ENCODE results near the gene AKT3.
A peak's percentile ranks its signal among the peaks of the same experiment; 100 is the strongest.

Gene AKT3

DNA sequence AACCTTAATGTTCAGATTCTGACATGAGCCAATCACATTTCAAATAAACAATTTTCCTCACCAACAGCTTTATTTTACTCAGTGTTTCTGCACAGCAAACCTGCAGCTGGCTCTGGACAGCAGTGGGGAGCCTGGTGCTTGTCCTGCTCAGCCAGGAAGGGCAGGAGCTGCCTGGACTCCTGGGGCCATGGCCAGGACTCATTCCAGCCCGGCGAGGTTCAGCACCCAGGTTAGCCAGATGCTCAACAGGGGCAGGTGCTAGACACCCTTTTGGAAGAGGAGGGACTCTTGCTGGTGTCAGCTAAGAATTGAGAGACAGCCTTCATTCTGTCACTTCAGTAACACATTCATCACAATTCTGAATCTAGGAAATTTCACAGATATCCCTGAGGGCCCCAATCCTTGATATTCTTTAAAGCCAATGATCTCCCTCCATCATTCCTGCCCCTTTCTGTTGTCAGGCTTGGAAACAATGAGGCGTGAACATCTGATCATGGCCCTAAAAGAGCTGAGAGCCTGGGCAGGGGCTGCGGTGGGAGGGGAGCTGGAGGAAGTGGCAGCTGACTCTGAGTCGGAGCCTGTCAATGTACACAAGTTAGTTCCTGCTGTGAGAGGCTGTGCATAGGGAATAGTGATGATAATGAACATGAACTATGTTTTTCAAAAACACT, 342.9 kb downstream of the AKT3 start:
- no peak for DNase-seq (ENCODE audit: low read depth)

DNA sequence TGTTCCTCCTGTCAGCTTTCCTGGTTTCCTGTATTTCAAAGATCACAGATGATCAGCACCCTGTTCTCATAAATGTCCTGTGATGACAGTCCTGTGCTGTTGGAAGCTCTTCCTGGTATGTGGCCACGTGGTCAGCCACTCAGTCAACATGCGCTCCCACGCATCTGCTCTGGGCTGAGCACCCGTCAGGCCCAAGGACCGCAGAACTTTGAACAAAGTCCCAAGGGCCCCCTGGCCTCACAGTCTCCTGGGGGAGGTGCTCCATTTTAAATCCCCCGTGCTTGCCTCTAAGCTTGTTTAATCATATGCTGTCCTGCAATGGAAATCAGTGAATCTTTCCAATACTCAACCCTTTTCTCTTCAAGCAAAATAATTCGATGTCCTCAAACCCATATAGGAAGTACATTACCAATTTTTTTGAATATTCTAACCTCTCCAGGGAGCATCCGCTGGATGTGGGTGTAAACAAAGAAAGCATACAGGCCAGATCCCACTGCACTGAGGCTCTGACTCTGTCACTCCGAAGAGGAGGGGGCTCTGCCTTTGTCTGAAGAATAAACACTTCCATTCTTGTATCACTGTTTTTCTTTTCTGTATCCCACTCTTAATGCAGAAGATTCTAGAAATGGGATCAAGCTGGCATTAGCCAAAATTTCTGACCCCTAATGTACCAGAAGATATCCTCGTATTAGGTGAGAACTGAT, 343.9 kb downstream of the AKT3 start:
- no peak for DNase-seq (ENCODE audit: low read depth)

DNA sequence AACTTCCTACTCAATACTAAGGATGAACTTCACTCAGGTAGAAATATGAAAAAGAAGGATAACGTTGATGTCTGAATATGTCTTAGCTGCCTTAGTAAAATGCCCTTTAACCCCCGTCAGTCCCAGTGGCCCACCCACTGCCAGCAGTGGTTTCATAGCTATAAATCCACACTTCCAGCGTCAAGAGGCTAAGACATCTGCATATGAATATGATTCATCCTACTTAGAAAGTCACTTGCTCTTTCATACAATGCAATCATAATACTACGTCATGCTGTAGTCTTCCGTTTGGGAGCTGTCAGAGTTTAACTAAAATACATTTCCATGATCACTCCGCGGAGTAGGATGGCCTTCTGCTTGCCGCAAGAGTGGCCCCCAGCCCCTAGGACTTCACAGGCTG, 346.9 kb downstream of the AKT3 start:
- no peak for DNase-seq (ENCODE audit: low read depth)

DNA sequence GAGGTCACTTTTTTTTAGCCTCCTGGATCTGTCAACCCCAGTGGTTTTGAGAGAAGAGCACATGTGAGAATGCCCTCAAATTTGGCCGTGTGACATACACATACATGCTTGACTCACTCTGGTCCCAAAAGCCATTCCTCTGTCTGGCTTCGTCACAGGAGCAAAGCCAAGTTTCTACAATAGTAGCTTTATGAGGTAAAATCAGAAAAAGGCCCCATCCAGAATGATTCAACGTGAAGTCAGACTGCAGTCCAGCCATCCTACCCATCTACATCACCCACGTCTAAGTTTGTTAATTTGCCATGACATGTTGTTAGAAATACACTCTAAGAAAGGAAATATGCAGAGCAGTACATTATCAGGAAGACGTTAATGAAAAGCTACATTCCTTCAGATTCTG, 349.0 kb downstream of the AKT3 start:
- peak; percentile 32 for DNase-seq (ENCODE audit: low read depth)

DNA sequence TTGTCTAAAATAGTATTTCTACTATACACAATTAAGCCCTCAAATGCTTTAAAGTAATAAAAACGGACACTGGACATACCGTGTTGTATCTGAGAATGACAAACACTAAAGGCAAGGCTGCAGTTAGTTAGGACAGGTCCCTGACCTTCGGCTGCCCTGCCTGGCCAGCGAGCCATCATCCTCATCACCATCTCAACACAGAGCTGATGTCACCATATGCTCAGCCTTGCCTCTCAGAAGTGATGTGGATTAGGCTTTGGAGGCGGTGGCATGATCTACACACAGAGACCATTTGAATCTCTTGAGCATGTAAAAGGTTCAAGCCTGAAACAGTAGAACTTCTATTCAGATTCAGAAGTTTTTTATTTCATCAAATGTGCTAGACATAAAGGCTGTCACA, 349.5 kb downstream of the AKT3 start:
- DNase-seq (ENCODE audit: low read depth) = no peak

DNA sequence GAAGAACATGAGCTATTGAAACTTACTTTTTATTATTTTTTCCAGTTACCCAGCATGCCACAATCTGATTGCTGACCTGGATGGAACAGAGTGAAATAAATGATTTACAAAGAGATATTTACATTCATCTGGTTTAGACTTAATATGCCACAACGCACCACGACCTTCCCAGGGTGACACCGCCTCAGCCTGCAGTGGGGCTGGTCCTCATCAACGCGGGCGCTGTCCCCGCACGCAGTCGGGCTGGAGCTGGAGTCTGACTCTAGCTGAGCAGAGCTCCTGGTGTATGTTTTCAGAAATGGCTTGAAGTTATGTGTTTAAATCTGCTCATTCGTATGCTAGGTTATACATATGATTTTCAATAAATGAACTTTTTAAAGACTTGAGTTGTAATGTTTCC, 350.3 kb downstream of the AKT3 start:
- DNase-seq (ENCODE audit: low read depth) = no peak

DNA sequence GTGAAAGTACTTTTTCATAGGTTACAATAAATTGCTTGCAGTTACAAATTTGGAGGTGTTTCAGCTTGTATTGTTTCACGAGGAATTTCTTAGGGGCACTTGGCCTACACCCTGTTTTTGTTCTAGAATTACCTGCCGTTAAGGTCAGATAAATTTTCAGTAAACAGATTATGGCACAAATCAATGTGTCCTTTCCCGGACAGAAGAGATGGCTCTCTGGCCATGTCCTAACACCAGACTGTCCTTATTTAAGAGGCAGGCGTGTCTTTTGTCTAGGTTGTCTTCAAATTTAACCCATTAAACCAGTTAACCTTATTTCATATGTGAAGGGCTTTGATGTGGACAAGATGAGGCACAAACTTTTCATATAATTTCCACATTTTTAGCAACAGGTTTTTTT, 350.8 kb downstream of the AKT3 start:
- no peak for DNase-seq (ENCODE audit: low read depth)

DNA sequence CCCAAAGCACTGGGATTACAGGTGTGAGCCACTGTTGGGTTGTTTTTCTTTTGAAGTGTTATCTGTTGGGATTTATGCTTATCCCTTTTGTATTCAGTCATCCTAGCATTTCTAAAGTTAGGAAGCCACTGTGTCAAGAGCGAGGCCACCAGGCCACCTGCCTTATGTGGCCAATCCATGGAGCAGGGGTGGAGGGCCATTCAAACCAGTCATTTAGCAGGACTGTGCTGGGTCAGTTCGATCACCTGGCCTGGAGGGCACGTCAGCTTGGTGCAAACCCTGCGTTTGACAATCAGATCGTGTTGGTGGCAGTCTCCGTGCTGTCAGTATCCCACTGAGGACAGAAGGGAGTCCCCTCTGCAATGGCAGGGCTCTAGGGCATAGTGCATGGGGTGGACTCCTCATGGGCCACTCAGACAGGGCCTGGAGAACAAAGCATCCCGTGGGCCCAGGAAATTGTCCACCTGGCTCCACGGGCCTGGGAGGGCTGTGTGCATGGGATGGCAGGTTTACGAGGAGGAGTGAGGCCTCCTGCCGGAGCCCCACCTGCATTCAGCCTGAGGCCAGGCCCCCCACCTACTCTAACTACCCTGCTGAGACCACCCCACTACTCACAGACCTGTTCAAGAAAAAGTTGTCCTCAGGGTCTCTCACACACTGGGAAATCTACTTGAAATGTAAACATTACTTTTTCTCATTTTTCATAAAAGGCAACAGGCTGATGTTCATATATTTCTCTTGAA, 351.9 kb downstream of the AKT3 start:
- no peak for DNase-seq (ENCODE audit: low read depth)

DNA sequence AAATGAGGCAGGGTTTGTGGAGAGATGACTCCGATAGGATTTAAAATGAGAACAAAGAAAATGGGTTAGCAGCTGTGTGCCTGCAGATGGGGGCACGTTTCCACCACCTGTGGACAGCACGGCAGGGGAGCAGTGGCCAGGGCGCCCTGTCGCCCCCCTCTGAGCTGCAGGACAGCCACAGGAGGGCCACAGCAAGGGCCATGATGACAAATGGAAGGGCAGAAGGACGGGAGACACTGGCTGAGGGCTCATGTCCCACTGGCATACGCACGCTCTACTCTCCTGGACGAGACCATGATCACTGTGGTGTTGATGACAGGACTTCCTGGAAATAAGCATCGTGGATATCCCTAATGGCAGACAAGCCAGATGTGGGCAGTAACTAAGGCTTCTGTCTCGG, 353.2 kb downstream of the AKT3 start:
- DNase-seq (ENCODE audit: low read depth) = no peak

DNA sequence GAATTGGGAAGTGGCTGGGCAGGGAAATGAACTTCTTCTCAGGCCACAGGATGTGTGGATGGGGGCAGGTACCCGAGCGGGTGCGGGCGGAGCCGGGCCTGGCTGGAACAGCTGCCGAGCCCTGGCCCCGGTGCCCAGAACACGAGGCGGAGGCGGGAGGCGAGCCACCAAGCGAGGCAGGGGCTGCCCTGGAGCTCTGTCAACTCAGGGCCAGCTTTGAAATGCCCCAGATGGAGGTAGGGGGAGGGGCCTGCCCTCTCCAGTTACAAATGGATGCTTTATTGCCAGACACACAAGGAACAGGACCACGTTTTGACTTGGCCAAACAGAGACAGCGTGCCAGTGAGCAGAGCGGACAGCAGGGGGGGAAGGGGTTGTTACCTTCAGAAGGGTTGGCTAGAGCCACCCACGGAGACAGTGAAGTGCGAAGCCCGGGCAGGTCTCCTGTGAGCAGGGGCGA, 353.8 kb downstream of the AKT3 start:
- DNase-seq (ENCODE audit: low read depth) = no peak

DNA sequence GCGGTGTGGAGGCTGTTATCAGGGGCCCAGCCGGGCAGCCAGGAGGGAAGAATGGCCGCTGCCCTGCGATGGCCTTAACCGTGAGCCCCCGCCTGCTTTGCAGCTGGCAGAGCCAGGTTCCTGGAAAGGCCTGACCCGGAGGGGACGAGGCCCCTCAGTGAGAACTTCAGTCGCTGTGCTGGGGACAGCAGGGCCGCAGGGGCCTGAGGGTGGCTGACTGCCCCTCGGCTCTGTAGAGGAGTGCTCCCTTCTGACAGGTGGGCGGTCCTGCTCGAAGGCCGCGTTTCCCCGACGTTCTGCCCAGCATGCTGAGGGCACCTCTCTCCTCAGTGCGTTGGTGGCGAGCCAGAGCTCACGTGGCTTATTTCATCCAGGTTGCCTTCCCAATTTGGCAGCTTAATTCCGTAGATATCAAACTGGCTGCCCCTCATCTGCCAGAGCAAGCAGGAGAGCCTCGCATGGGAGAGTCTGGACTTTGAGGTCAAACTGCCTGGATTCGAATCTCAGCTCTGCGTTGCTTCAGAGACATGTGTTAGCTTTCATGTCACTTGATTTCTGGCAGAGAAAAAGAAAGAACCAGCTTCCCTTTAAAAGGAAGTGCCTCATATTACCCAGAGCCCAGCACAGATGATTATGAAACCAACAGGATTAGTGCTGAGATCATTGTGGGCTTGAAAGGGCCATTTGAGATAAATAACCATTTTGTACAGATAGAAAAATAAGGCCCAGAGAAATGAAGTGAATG, 354.4 kb downstream of the AKT3 start:
- DNase-seq (ENCODE audit: low read depth) = no peak

DNA sequence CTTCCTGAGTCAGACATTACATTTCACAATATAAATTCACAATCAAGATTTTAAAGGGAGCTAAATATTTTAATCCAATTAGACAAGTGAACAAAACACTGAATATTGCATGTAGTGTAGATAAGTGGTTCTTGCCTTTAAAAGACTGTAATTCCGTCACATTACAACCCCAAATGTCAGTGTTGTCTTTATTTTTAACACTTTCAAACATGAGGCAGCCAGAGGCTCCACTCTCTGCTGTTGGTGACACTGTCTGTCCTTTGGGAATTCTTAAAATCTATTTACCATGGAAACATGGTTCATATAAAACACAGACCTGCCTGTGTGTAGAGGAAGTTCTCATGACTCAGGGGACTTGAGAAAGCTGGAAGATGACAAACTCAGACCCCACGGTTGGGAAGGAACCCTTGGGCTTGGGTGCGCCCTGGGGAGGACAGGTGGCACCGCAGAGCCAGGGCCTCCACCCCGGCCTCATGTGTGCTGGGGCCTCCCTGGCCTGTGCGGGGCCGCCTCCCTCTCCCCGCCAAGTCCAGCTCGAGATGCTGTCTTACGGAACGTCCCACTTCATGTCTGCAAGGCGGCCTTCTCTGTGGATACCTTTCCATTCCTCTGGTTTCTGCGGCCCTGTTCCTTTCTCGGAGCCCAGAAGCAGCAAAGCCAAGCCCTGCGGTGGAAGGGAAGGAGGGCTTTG, 355.2 kb downstream of the AKT3 start:
- no peak for DNase-seq (ENCODE audit: low read depth)

DNA sequence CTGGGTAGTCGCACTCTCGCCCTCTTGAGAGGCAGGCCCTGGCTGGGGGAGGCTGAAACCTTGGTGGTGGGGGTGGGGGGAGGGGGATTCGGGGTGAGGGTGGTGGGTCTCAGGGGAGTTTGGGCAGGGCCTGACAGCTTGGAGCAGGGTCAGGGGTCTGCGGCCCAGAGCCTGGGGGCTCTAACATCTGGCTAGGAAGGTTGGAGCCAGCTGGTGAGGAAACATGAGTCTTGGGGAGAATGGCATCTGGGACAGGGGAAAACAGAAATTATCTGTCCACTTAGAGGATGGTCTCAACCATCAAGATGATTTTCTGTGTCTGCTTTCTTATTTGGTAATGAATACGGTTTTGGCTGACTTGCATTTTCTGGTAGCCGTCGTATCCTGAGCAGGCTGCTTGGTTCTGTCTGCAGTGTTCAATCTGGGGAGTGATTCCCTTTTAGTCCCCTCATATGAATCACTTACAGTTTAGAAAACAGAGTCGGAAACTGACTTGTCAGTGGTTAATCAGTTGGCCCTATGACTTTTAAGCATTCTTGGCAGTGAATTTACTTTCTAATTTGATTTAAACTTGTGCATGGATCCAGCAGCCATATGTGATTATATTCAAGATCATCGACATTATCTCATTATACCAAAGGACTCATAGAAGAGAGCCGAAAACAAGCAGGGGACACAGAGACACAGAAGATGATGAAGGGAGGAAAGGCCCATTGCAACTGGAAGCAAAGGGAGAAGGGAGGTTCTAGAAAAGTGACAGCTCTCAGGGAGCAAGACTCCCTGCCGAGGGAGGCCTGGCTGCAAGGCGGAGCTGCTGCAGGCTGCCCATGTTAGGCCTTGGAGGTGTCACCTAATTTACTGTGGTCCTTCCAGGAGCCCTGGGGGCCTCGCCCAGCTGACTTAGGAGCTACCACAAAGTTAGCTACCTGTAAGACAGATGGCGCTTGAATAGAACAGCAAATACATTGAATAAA, 356.6 kb downstream of the AKT3 start:
- DNase-seq (ENCODE audit: low read depth) = no peak

DNA sequence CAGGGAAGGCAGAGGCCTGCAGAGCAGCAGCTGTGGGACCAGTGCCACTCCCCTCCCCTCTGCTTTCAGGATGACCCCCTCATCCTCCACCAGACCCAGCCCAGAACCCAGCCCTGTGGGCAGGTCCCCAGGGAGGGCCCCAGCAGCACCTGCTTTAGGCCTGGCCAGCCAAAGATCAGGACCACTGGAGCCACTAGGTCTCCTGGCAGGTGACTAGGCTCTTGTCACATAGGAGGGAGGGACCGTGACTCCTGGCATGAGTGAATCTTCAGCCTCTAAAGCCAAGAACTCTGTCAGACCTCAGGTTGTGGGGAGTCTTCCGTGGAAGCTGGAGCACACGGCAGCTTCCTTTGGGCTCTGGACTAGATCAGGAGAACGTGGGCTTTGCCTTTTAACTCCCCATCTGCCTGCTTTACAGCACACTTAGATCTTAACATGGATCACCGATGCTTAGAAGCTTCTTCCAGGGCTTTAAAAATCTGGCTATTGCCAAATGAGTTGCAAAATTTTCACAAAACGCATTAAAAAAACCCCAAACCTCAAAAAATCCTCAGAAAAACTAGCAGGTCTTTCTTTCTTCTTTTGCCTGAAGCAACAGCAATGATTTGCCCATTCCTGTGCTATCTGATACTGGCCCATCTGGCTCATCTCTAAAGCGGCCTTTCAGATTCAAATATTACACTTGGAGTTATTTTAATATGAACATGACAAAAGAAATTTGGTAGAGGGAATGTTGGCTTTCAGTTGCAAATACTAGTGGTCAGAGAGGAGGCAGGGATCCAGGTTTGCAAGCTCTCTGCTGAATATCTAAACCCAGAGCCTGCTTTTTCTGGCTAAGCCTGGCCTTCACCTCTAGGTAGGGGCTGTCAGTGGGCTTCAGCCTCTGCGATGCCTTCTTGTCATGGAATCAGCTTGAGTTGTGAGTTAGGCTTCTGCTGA, 359.0 kb downstream of the AKT3 start:
- DNase-seq (ENCODE audit: low read depth) = no peak

DNA sequence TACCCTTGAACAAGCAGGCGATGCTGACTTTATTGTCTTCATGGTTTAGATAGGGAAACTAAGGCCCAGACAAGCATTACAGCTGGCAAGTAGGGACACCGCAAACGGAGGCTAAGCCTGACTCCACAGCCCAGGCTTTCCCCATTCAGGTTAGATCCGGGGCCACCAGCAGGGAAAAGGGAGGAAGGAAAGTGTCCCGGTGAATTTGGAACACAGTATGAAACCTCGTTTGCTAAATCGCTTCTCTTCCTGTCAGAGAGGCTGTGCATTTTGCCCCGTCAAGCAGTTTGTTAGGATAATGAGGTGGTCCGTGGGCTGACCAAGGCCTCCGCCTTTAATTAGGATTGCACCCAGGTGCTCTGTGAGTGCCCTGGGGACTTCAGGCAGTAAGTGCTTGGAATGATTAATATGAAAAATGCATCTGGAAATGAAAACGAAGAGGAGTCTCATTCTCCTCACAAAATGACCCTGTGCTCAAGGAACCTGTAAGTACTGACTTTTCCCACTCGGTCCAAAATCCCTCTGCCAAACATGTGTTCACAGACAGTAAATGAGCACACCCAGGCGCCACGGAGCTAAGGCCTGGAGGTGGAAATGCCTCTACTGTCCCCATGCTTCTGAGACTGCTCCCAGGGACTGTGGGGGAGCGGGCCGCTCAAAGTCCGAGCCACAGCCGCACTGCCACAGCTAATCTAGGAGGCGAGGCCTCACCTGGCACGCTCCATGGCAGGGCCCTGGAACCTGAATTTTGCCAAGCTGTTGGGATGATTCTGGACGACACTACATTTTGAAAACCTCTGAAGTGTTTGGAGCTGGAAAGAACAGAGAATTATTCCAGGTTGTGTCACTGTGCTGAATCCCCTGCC, 360.1 kb downstream of the AKT3 start:
- DNase-seq (ENCODE audit: low read depth) = no peak

DNA sequence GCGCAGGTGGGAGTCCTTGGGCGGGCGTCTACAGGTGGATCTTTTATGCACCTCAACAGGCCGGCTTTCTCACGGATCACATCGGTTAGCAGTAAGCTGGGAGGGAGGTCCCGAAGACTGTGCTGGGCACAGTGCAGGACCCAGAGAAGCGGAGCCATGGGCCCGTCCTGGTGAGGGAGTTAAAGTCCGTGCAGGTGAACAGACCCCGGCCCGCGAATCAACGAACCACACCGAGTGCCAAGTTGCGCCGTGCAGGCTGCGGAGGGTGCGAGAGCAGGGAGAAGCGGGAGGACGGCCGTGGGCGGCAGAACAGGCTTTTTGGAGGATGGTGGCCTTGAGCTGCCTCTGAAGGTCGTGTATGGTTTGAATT, 360.9 kb downstream of the AKT3 start:
- no peak for DNase-seq (ENCODE audit: low read depth)

DNA sequence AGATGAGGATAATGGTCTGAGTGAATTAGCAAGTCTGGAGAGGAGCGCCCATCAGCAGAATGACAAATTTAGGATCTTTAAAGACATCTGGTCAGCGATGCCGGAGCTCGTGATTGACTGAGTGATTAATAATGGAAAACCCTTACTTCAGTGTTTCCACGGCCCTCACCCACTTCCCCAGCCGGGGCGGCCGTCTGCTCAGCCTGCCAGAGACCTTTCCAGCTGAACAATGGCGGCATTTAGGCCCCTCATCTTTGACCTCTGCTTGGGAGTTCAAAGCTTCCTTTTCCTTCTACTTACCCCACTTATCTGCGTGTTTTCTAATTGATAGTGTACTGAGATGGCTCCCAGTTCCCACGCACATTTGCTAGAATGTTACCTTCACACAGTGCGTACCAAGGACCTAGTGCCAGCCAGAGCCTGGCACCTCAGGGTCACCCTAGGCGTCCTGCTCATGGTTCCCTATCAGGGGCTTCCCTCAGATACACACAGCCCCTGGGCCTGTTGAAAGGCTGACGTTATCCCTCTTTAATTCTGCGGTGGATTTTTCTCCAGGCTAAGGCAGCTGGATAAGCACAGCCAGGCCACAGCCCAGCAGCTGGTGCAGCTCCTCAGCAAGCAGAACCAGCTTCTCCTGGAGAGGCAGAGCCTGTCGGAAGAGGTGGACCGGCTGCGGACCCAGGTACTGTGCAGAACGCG, 361.4 kb downstream of the AKT3 start:
- no peak for DNase-seq (ENCODE audit: low read depth)

DNA sequence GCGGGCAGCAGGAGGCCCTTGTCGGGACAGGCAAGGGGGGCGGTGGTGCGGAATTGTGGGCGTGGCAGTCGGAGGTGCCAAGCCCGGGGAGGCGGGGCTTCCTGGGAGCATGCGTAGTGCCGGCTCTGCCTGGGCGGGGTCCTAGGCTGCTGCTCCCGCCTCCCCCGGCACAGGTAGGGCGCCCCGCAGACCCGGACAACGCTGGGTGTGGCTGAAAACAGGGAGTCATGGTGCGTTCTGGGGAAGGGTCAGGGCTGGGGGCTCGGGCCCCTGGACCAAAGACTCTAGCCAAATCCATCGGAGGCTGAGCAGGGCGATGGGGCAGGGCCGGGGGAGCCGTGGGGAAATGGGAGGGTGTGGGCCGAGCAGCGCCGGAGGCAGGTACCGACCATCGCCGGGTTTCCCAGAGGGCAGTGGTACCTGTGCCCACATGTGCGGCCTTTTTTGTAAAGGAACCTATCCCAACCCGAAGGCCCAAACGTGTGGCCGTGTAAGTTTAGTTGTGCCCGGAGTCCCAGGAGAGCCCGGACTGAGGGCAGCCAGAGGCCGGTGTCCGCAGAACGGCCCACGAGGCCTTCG, 362.3 kb downstream of the AKT3 start:
- no peak for DNase-seq (ENCODE audit: low read depth)

Data from non-pigmented ciliary epithelial cell (primary cell).